ENCODE results near the gene SERPINA1. TPM values are rescaled to one million over a fixed set of nuclear protein-coding genes. Genes with fewer than 3 reads are reported as not detected.

Gene SERPINA1
- total RNA-seq, 1 experiment from 2014 or later, result 235 TPM

- H3K4me3 Mint-ChIP-seq (ENCODE audit: low read depth, unreplicated experiment), result no peak overlapping the region
- peak overlapping the region; percentile 61 for H3K27ac Mint-ChIP-seq (ENCODE audit: unreplicated experiment)
- intact Hi-C loops (cut with micrococcal nuclease; ENCODE audit: unreplicated experiment), result loop anchor here (5.0 kb wide), 1 partner anchor 263 kb away; no protein-coding TSS in a partner anchor
- DNase-seq, result no peak
- TF ChIP-seq CTCF (IDR thresholded peaks at IDR 0.05; ENCODE audit: unreplicated experiment), result no peak
- no TSS peak for BruUV-seq (replicated peaks)
- no peaks in the 10 kb centered on the region for H3K36me3 Mint-ChIP-seq (ENCODE audit: insufficient read depth, unreplicated experiment)
- H3K27me3 Mint-ChIP-seq (ENCODE audit: unreplicated experiment), result no peaks in the 10 kb centered on the region
- H3K4me1 Mint-ChIP-seq (ENCODE audit: low read depth, unreplicated experiment), result peaks cover 70% of the 10 kb centered on the region
- CTCF ChIA-PET, result interaction anchor here (0.9 kb wide), 1 partner anchor 16 kb away, joined by 3 read pairs; no protein-coding TSS in a partner anchor
- H3K9me3 Mint-ChIP-seq (ENCODE audit: low read depth, unreplicated experiment), result no peaks in the 10 kb centered on the region
Measured at GRCh38 chr14:94395282-94395887, 7.0 kb upstream of the SERPINA1 start.

GRCh38 chr14:94394581-94395207 lies 6.3 kb upstream of the SERPINA1 start:
- H3K4me3 Mint-ChIP-seq (ENCODE audit: low read depth, unreplicated experiment), result no peak overlapping the region
- no peaks in the 10 kb centered on the region for H3K9me3 Mint-ChIP-seq (ENCODE audit: low read depth, unreplicated experiment)
- peaks cover 75% of the 10 kb centered on the region for H3K4me1 Mint-ChIP-seq (ENCODE audit: low read depth, unreplicated experiment)
- H3K27ac Mint-ChIP-seq (ENCODE audit: unreplicated experiment), result peak overlapping the region; percentile 61
- BruUV-seq (replicated peaks), result no TSS peak
- no peak for TF ChIP-seq CTCF (IDR thresholded peaks at IDR 0.05; ENCODE audit: unreplicated experiment)
- no peak for DNase-seq
- CTCF ChIA-PET, result no interaction called here
- intact Hi-C loops (cut with micrococcal nuclease; ENCODE audit: unreplicated experiment), result loop anchor here (5.0 kb wide), 2 partner anchors 52 to 262 kb away; no protein-coding TSS in a partner anchor
- no peaks in the 10 kb centered on the region for H3K36me3 Mint-ChIP-seq (ENCODE audit: insufficient read depth, unreplicated experiment)
- no peaks in the 10 kb centered on the region for H3K27me3 Mint-ChIP-seq (ENCODE audit: unreplicated experiment)

GRCh38 chr14:94394025-94394493 lies 5.7 kb upstream of the SERPINA1 start:
- TF ChIP-seq CTCF (IDR thresholded peaks at IDR 0.05; ENCODE audit: unreplicated experiment), result no peak
- CTCF ChIA-PET, result no interaction called here
- H3K4me1 Mint-ChIP-seq (ENCODE audit: low read depth, unreplicated experiment), result peaks cover 77% of the 10 kb centered on the region

GRCh38 chr14:94393474-94393873 lies 5.1 kb upstream of the SERPINA1 start:
- intact Hi-C loops (cut with micrococcal nuclease; ENCODE audit: unreplicated experiment), result loop anchor here (5.0 kb wide), 1 partner anchor 51 kb away; no protein-coding TSS in a partner anchor
- H3K4me1 Mint-ChIP-seq (ENCODE audit: low read depth, unreplicated experiment), result peaks cover 81% of the 10 kb centered on the region
- DNase-seq, result no peak
- peak overlapping the region; percentile 51 for H3K27ac Mint-ChIP-seq (ENCODE audit: unreplicated experiment)
- BruUV-seq (replicated peaks), result no TSS peak
- H3K27me3 Mint-ChIP-seq (ENCODE audit: unreplicated experiment), result no peaks in the 10 kb centered on the region
- H3K9me3 Mint-ChIP-seq (ENCODE audit: low read depth, unreplicated experiment), result no peaks in the 10 kb centered on the region
- TF ChIP-seq CTCF (IDR thresholded peaks at IDR 0.05; ENCODE audit: unreplicated experiment), result no peak
- H3K36me3 Mint-ChIP-seq (ENCODE audit: insufficient read depth, unreplicated experiment), result peaks cover under 1% of the 10 kb centered on the region
- H3K4me3 Mint-ChIP-seq (ENCODE audit: low read depth, unreplicated experiment), result no peak overlapping the region
- CTCF ChIA-PET, result no interaction called here

More at GRCh38 chr14:94394025-94394493, 5.7 kb upstream of the SERPINA1 start:
- Mint-ChIP-seq H3K27ac (ENCODE audit: unreplicated experiment) (peak overlapping the region; percentile 51), H3K4me3 (ENCODE audit: low read depth, unreplicated experiment) (no peak overlapping the region), H3K27me3 (ENCODE audit: unreplicated experiment) (no peaks in the 10 kb centered on the region), H3K9me3 (ENCODE audit: low read depth, unreplicated experiment) (no peaks in the 10 kb centered on the region), H3K36me3 (ENCODE audit: insufficient read depth, unreplicated experiment) (no peaks in the 10 kb centered on the region)
- BruUV-seq (replicated peaks), result no TSS peak
- intact Hi-C loops (cut with micrococcal nuclease; ENCODE audit: unreplicated experiment), result loop anchor here (5.0 kb wide), 1 partner anchor 52 kb away; no protein-coding TSS in a partner anchor
- DNase-seq, result no peak
